GM21619 (cell line): ENCODE data around the gene DNAJC15.

Source experiments
- ATAC-seq: cut with Tn5 transposase; IDR thresholded peaks from one replicate; pipeline ENCODE4 v1.9.1; 2021; ENCODE audit not compliant: unreplicated experiment

DNAJC15 gene

GRCh38 chr13:43123856-43124255 lies 100.5 kb downstream of the DNAJC15 start:
- no peak for ATAC-seq

- no peak for ATAC-seq
Observed at GRCh38 chr13:43124490-43124889, 101.1 kb downstream of the DNAJC15 start.

- ATAC-seq, result no peak
Observed at GRCh38 chr13:43126420-43126819, 103.0 kb downstream of the DNAJC15 start.

GRCh38 chr13:43127103-43127798 lies 103.9 kb downstream of the DNAJC15 start:
- no peak for ATAC-seq

GRCh38 chr13:43127827-43128226 lies 104.4 kb downstream of the DNAJC15 start:
- no peak for ATAC-seq

- ATAC-seq, result no peak
Observed at GRCh38 chr13:43128504-43128961, 105.1 kb downstream of the DNAJC15 start.

- ATAC-seq, result no peak
Observed at GRCh38 chr13:43129066-43129465, 105.7 kb downstream of the DNAJC15 start.

- ATAC-seq, result no peak
Observed at GRCh38 chr13:43129511-43130110, 106.2 kb downstream of the DNAJC15 start.

- ATAC-seq, result no peak
Observed at GRCh38 chr13:43132257-43132656, 108.9 kb downstream of the DNAJC15 start.

- no peak for ATAC-seq
Observed at GRCh38 chr13:43132911-43133310, 109.5 kb downstream of the DNAJC15 start.

- no peak for ATAC-seq
Observed at GRCh38 chr13:43133792-43134191, 110.4 kb downstream of the DNAJC15 start.

GRCh38 chr13:43134868-43135267 lies 111.5 kb downstream of the DNAJC15 start:
- no peak for ATAC-seq

GRCh38 chr13:43135516-43135915 lies 112.1 kb downstream of the DNAJC15 start:
- no peak for ATAC-seq

GRCh38 chr13:43136920-43137575 lies 113.7 kb downstream of the DNAJC15 start:
- ATAC-seq, result no peak

- no peak for ATAC-seq
Observed at GRCh38 chr13:43139211-43139610, 115.8 kb downstream of the DNAJC15 start.

- no peak for ATAC-seq
Observed at GRCh38 chr13:43139921-43140320, 116.5 kb downstream of the DNAJC15 start.

- no peak for ATAC-seq
Observed at GRCh38 chr13:43140985-43141384, 117.6 kb downstream of the DNAJC15 start.

GRCh38 chr13:43141685-43142084 lies 118.3 kb downstream of the DNAJC15 start:
- no peak for ATAC-seq

- ATAC-seq, result no peak
Observed at GRCh38 chr13:43143591-43143990, 120.2 kb downstream of the DNAJC15 start.

- ATAC-seq, result no peak
Observed at GRCh38 chr13:43145534-43146196, 122.3 kb downstream of the DNAJC15 start.

GRCh38 chr13:43146400-43146799 lies 123.0 kb downstream of the DNAJC15 start:
- no peak for ATAC-seq
